ENCODE measurements around the gene CDCA7L. TPM values are rescaled to one million over a fixed set of nuclear protein-coding genes. Genes with fewer than 3 reads are reported as not detected.

The CDCA7L gene
- total RNA-seq, 1 experiment from 2014 or later: 59.9 TPM

- ATAC-seq: no peak
- Histone ChIP-seq H3K27me3 (ENCODE audit: low read length) (no peaks in the 10 kb centered on the region), H3K4me2 (ENCODE audit: low read length) (no peak overlapping the region), H3F3A (ENCODE audit: low read length, unreplicated experiment) (no peaks in the 10 kb centered on the region), H3K9me2 (replicated peaks; ENCODE audit: low read length) (no peaks in the 10 kb centered on the region), H3K9me3 (ENCODE audit: low read length) (no peaks in the 10 kb centered on the region), H3K4me1 (ENCODE audit: insufficient read depth, low read length) (peaks cover 12% of the 10 kb centered on the region), H4K20me1 (ENCODE audit: low read length) (no peaks in the 10 kb centered on the region), H2AFZ (ENCODE audit: low read length) (no peak overlapping the region), H3K79me2 (ENCODE audit: low read length) (no peaks in the 10 kb centered on the region), H3K4me3 (ENCODE audit: low read length) (no peak overlapping the region), H3K27ac (ENCODE audit: low read length) (no peak overlapping the region), H3K9ac (ENCODE audit: low read length) (no peak overlapping the region), H3K36me3 (ENCODE audit: low read depth, low read length) (no peaks in the 10 kb centered on the region)
- DNase-seq: no peak
- TF ChIP-seq CTCF (conservative IDR thresholded peaks at IDR 0.05; ENCODE audit: low read depth, low read length) (no peak), EZH2phosphoT487 (IDR thresholded peaks at IDR 0.05; ENCODE audit: borderline replicate concordance, low read length) (no peak), EZH2 (IDR thresholded peaks at IDR 0.05; ENCODE audit: low read length, unreplicated experiment) (no peak)
- ChIA-PET CTCF (no interaction called here), POLR2A (ENCODE audit: unreplicated experiment) (no interaction called here)
- intact Hi-C loops (cut with micrococcal nuclease): no loop called here
- no TSS peak for BruUV-seq (replicated peaks)
These were observed 77.2 kb downstream of the CDCA7L start for GRCh38 chr7:21868576-21868850.

GRCh38 chr7:21867816-21868575 lies 77.7 kb downstream of the CDCA7L start:
- ChIA-PET CTCF (no interaction called here), POLR2A (ENCODE audit: unreplicated experiment) (no interaction called here)
- TF ChIP-seq EZH2phosphoT487 (IDR thresholded peaks at IDR 0.05; ENCODE audit: borderline replicate concordance, low read length) (no peak), EZH2 (IDR thresholded peaks at IDR 0.05; ENCODE audit: low read length, unreplicated experiment) (no peak)
- no peak overlapping the region for H3K4me3 ChIP-seq (ENCODE audit: low read length)
- ATAC-seq (no peak), DNase-seq (no peak)
- H3K4me2 ChIP-seq (ENCODE audit: low read length): no peak overlapping the region
- no peaks in the 10 kb centered on the region for H4K20me1 ChIP-seq (ENCODE audit: low read length)
- H3K27me3 ChIP-seq (ENCODE audit: low read length): no peaks in the 10 kb centered on the region
- no peaks in the 10 kb centered on the region for H3K9me3 ChIP-seq (ENCODE audit: low read length)
- H3F3A ChIP-seq (ENCODE audit: low read length, unreplicated experiment): no peaks in the 10 kb centered on the region
- no TSS peak for BruUV-seq (replicated peaks)
- no peak overlapping the region for H3K9ac ChIP-seq (ENCODE audit: low read length)
- no peaks in the 10 kb centered on the region for H3K36me3 ChIP-seq (ENCODE audit: low read depth, low read length)
- H3K4me1 ChIP-seq (ENCODE audit: insufficient read depth, low read length): peaks cover 12% of the 10 kb centered on the region
- no peak overlapping the region for H3K27ac ChIP-seq (ENCODE audit: low read length)
- H3K79me2 ChIP-seq (ENCODE audit: low read length): no peaks in the 10 kb centered on the region
- H2AFZ ChIP-seq (ENCODE audit: low read length): no peak overlapping the region
- no peaks in the 10 kb centered on the region for H3K9me2 ChIP-seq (replicated peaks; ENCODE audit: low read length)
- intact Hi-C loops (cut with micrococcal nuclease): no loop called here

GRCh38 chr7:21867226-21867625 lies 78.5 kb downstream of the CDCA7L start:
- ATAC-seq (no peak), DNase-seq (no peak)
- no peak overlapping the region for H3K9ac ChIP-seq (ENCODE audit: low read length)
- H4K20me1 ChIP-seq (ENCODE audit: low read length): no peaks in the 10 kb centered on the region
- H3K27ac ChIP-seq (ENCODE audit: low read length): no peak overlapping the region
- ChIA-PET POLR2A (ENCODE audit: unreplicated experiment) (no interaction called here), CTCF (no interaction called here)
- no peaks in the 10 kb centered on the region for H3K9me2 ChIP-seq (replicated peaks; ENCODE audit: low read length)
- TF ChIP-seq EZH2phosphoT487 (IDR thresholded peaks at IDR 0.05; ENCODE audit: borderline replicate concordance, low read length) (no peak), EZH2 (IDR thresholded peaks at IDR 0.05; ENCODE audit: low read length, unreplicated experiment) (no peak)
- H3K36me3 ChIP-seq (ENCODE audit: low read depth, low read length): no peaks in the 10 kb centered on the region
- intact Hi-C loops (cut with micrococcal nuclease): no loop called here
- no peaks in the 10 kb centered on the region for H3K9me3 ChIP-seq (ENCODE audit: low read length)
- no peaks in the 10 kb centered on the region for H3F3A ChIP-seq (ENCODE audit: low read length, unreplicated experiment)
- no TSS peak for BruUV-seq (replicated peaks)
- no peak overlapping the region for H2AFZ ChIP-seq (ENCODE audit: low read length)
- no peaks in the 10 kb centered on the region for H3K79me2 ChIP-seq (ENCODE audit: low read length)
- H3K4me3 ChIP-seq (ENCODE audit: low read length): no peak overlapping the region
- H3K27me3 ChIP-seq (ENCODE audit: low read length): no peaks in the 10 kb centered on the region
- H3K4me2 ChIP-seq (ENCODE audit: low read length): no peak overlapping the region
- H3K4me1 ChIP-seq (ENCODE audit: insufficient read depth, low read length): peaks cover 12% of the 10 kb centered on the region

All from PC-3 (cell line).